IMR-90 (cell line): ENCODE results near the gene PFKFB1.

Experiments
- POLR2A ChIP-seq: IDR thresholded peaks from 2 replicates; pipeline ENCODE4 v1.6.1; 2012; ENCODE audit warnings: mild to moderate bottlenecking, low read depth, low read length
- SMC3 ChIP-seq: fragments of 150-350 bp; IDR thresholded peaks from 2 replicates; pipeline ENCODE4 v1.6.1; 2016; ENCODE audit warnings: low read depth, mild to moderate bottlenecking, antibody characterized with exemption, low read length, moderate library complexity
- TF ChIP-seq, protein P1 (sequence below): conservative IDR thresholded peaks from 2 replicates; pipeline ENCODE4 v1.5.1; 2012; ENCODE audit warnings: mild to moderate bottlenecking, low read depth, low read length, improper control_type of control experiment

DNA sequence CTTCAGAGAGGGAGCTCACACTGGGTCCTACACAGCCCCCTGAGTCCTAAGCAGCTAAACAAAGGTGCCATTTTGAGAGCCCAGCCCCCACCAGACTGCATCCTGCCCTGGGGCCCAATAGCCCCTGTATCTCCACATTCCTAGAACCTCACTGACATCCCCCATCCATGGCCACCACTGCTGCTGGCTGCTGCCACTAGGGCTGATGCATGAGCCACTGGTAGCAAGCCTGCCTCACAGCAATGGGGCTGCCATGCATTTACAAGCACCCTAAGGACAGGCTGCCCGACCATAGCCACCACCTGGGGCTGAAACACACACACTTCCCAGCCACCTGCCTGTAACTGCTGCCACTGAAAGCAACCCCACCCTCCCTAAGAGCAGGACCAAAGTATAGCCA is 99.8 kb downstream of the PFKFB1 start:
- TF ChIP-seq, protein P1, sequence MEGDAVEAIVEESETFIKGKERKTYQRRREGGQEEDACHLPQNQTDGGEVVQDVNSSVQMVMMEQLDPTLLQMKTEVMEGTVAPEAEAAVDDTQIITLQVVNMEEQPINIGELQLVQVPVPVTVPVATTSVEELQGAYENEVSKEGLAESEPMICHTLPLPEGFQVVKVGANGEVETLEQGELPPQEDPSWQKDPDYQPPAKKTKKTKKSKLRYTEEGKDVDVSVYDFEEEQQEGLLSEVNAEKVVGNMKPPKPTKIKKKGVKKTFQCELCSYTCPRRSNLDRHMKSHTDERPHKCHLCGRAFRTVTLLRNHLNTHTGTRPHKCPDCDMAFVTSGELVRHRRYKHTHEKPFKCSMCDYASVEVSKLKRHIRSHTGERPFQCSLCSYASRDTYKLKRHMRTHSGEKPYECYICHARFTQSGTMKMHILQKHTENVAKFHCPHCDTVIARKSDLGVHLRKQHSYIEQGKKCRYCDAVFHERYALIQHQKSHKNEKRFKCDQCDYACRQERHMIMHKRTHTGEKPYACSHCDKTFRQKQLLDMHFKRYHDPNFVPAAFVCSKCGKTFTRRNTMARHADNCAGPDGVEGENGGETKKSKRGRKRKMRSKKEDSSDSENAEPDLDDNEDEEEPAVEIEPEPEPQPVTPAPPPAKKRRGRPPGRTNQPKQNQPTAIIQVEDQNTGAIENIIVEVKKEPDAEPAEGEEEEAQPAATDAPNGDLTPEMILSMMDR, result no peak
- TF ChIP-seq POLR2A (no peak), SMC3 (no peak)
